NCI-H526 (cell line): ENCODE data around the gene KCTD2.
"Not testable (repeated sequence)": the region's sequence is repeated elsewhere in the genome, so short reads cannot be mapped to it uniquely, and the experiment has no call there.

Experiments used
- DNase-seq, 2 experiments: peaks; one replicate each; lab custom pipeline; 2025; lab: John Stamatoyannopoulos, UW

The KCTD2 gene

DNA sequence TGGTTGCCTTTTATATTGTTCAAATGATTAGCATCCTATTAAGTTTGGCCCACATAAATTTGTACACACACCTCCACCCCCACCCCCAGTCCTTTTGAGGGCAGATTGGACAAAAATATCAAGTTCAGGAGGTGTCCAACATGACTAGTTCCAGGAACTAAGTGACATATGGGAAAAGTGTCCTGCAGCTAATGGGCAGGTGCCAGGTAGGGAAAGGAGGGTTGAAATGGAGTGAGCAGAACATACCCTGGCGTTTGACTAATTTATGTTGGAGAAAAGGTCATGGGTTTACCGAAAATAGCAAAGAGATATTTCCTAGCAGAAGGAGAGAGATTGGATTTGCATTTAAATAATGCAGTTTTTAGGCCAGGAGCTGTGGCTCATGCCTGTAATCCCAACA, 4.9 kb downstream of the KCTD2 start:
- no peak for DNase-seq

DNA sequence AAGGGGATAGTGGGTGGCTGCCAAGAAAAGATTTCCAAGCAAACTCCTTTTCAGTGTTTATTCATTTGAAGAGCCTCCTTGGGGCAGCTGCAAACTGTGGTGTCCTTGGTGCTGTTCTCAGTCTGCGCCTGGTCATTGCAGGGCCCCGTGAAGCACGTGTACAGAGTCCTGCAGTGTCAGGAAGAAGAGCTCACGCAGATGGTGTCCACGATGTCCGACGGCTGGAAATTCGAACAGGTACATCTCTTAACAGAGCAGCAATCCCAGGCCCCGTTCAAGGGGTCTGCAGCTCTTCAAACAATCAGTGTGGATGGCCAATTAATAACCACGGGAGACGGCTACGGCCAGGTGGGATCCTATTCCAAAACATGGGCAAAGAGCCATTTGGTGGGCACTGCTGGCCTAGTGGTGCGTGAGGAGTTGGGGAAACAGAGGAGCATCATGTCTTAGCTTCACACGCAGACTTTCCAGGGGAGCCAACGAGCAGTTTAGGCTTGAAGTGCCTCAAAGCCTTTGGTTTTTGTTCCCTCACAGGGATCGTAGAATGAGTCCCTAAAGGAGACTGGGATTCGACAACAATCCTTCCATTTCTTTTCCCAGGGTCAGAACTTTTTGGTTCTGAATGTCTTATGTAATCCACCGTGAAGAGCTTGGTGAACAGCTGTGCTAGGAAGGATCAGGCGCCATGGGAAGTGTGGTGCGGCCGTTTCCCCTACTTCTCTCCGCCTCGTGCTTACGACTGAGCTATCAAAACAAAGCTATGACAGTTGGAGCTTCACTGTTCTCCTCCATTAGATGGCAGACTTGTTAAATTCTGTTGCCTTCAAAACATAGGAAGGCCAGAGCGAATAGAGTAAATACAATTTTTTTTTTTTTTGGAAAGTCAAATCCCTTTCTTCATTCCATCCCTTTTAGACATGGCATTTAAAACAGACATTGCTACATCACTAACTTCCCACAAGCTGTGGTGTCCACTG, 12.6 kb downstream of the KCTD2 start:
- DNase-seq, result peak in 1 of 2 experiments; percentile 39

- DNase-seq, result no peak
Measured at GRCh38 chr17:75060434-75061054, 13.5 kb downstream of the KCTD2 start.

- DNase-seq, result no peak
Measured at GRCh38 chr17:75061055-75061438, 14.0 kb downstream of the KCTD2 start.

DNA sequence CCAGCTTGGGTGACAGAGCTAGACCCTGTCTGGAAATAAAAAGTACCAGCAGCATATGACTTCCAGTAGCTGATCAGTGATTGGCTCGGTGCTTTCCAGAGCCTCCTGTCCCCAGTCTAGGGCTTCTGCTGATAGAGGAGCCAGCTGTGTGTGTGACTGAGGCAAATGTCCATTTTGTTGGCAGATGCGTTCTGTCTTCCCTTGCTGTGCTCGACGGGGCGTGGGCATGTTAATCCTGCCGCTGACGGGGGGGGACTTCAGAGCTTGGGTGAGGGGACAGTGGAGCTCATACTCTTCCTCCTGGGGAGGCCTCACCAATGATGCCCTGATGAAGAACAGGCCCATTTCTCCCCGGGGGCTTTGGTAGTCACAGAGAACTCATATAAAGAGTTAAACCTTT, 14.6 kb downstream of the KCTD2 start:
- DNase-seq, result no peak

- no peak for DNase-seq
Measured at GRCh38 chr17:75063201-75063600, 16.2 kb downstream of the KCTD2 start.

- DNase-seq, result no peak
Measured at GRCh38 chr17:75063626-75064025, 16.6 kb downstream of the KCTD2 start.

GRCh38 chr17:75064040-75064439, 17.0 kb downstream of the KCTD2 start:
- no peak for DNase-seq

DNA sequence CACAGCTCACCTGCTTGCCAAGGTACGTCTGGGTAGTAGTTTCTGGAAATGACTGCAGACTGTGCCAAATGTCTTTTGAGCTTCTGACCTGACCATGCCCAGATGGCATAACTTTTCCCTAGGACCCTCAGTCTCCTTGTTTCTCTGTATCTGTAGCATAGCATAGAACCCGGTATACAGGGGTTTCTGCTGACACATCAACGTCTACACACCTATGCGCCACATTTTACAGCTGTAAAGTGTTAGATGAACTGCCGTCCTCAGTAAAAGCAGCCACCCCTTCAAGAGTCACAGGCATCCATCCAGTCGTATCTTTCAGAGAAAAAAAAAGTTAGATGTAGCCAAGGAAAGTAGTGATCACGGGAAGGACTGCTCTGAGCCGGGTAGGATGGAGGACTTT, 17.4 kb downstream of the KCTD2 start:
- DNase-seq, result no peak

DNA sequence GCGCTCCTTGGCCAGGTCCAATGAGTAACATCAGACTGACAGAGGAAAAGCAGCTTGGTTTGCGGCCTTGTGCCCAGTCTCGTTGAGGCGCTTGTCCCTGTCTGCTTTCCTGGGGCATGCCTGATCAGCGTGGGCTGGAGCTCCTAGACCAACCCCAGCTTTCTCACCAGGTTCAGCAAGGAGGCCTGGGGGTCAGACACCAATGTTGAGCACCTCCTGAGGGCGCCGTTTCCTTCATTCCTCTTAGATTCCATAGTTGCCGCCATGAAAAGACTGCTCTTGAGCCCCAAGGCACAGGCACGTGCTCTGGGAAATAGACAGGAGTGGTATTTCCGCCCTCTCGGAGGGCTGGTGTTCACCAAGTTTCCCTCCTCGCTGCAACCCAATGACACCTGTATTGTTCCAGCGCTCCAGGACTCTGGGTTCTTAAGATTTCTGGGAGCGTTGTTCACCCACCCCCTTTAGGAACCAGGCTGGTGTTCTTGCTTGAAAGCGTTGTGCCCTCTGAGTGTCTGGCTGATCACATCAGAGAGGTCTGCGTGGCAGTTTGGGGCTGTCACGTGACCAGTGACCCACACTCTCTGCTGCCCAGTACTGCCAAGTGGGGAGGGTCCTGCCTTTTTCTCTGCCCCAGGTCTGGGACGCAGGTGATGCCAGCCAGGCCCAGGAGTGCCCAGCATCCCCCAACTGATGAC, 18.0 kb downstream of the KCTD2 start:
- no peak for DNase-seq

GRCh38 chr17:75065562-75066151, 18.6 kb downstream of the KCTD2 start:
- no peak for DNase-seq

DNA sequence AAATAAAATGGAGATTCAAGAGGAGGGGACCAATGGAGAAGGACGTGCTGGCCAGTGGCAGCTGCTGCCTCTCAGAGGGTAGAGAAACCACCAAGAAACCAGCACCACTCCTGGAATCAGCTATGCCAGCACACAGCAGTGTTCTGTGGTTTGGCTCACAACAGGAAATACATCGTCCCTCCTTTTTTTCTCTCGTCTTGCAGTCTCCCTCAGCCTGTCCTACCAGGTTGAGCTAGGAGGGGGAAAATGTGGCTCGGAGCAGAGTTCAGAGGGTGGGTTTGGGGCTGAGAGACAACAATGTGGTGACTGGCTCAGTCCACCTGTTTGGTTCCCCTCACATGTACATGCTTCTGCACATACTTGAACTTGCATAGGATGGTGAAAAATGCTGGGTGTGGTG, 20.8 kb downstream of the KCTD2 start:
- no peak for DNase-seq

DNA sequence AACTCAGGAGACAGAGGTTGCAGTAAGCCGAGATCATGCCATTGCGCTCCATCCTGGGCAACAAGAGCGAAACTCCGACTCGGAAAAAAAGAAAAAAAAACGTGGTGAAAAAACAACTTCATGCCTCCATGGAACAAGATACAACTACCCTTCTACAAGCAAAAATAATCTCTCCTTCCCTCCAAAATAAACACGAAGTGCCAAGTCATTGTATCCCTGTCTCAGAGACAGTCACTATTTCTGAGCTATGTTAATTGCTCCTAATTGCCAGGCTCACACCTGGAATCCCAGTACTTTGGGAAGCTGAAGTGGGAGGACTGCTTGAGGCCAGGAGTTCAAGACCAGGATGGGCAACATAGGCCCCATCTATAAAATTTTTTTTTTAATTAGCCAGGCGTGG, 21.7 kb downstream of the KCTD2 start:
- no peak for DNase-seq

- peak in 1 of 2 experiments; percentile 25 for DNase-seq
Measured at GRCh38 chr17:75069783-75070182, 22.8 kb downstream of the KCTD2 start.

DNA sequence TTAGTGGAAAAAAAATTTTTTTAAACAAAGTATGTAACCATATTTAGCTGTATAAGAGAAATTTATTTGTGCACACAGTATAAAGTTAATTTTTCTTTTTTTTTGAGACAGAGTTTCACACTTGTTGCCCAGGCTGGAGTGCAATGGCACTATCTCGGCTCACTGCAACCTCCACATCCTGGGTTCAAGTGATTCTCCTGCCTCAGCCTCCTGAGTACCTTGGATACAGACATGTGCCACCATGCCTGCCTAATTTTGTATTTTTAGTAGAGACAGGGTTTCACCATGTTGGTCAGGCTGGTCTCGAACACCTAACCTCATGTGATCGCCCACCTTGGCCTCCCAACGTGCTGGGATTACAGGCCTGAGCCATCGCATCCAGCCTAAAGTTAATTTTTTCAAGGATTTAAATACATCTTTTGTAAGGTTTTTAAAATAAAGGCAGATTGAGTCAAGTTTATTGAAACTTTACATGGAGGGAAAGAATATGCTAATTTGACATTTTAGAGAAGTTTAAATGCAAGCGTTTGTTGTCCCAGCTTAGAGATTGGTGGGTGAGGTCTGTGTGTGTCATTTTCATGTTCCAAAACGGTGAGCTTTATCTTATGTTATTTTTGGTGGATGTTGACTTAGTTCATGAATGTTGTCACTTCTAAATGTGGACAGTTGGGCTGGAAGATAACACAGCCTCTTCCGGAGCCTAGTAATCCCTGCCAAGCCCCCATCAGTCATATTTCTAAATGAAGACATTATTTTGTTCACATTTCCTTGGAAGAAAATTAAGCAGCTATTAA, 24.6 kb downstream of the KCTD2 start:
- not testable (repeated sequence) for DNase-seq

GRCh38 chr17:75072909-75073308, 25.9 kb downstream of the KCTD2 start:
- not testable (repeated sequence) for DNase-seq

DNA sequence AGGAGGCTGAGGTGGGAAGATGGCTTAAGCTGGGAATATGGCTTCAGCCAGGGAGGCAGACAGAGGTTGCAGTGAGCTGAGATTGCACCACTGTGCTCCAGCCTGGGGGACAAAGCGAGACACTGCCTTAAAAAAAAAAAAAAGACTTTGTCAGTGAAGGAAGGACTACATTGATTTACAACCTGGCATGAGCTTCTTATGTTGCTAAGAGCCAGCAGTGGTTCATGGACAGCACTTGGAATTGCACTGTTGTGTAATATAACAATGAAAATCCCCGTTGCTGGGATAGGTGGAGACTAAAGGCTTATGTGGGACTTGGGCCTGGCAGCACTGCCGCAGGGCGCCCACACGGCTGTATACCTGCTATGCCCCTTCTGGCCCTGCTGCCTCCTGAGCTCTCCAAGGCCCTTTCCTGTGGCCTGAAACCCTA, 26.6 kb downstream of the KCTD2 start:
- DNase-seq, result no peak

GRCh38 chr17:75074532-75074931, 27.5 kb downstream of the KCTD2 start:
- no peak for DNase-seq

DNA sequence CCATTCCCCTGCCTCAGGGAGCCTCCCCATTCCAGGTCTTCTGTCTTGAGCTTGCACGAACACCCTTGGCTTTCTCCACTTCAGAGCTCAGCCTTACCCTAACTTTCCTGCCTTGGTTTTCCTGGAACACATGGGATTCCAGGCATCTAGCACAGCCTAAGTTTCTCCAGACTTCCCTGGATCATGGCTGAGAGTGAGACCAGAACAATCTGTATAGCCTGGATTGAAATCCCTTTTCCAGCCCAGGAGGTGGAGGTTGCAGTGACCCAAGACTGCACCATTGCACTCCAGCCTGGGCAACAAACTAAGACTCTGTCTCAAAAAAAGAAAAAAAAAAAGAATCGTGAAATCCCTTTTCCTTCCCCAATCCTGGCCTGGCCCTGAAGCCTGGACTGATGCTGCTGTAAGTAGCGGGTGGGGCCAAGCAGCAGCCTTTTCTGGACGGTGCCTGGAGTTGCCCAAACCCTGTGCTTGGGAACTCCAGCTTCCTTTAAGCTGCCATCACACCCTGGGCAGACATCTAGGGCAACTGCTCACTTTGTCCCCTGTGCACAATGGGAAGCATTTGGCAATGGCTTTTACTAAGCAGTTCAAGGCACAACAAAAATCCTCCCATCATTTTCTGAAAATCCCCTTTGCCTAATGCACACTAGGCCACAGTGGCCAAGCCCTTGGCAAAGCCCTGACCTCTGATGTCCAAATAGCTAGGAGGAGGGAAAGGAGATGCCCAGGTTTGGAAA, 28.7 kb downstream of the KCTD2 start:
- no peak for DNase-seq

- no peak for DNase-seq
Measured at GRCh38 chr17:75077072-75077495, 30.1 kb downstream of the KCTD2 start.
